Hepatocyte (in vitro differentiated cells): Measurements from ENCODE around the gene RPS4Y1. TPM values are rescaled to one million over a fixed set of nuclear protein-coding genes. Genes with fewer than 3 reads are reported as not detected.

Source experiments
- DNase-seq: peaks from one replicate; pipeline ENCODE4 v3.0.0-alpha.2; 2016; ENCODE audit warnings: low spot score
- H2AFZ ChIP-seq: fragments of 200-600 bp; sonication (generic); 2 replicates; pipeline ENCODE4 v1.6.0; 2016; ENCODE audit warnings: antibody characterized with exemption, mild to moderate bottlenecking
- H3K27ac ChIP-seq: fragments of 200-600 bp; sonication (generic); 2 replicates; pipeline ENCODE4 v1.5.1; 2016; ENCODE audit warnings: mild to moderate bottlenecking
- H3K27me3 ChIP-seq: fragments of 200-600 bp; sonication (generic); 2 replicates; pipeline ENCODE4 v1.6.1; 2016
- H3K36me3 ChIP-seq: fragments of 200-600 bp; sonication (generic); replicated peaks from 2 replicates; pipeline ENCODE4 v1.5.1; 2016; ENCODE audit warnings: low read depth; ENCODE audit not compliant: insufficient read depth
- H3K4me1 ChIP-seq: fragments of 200-600 bp; sonication (generic); 2 replicates; pipeline ENCODE4 v1.5.1; 2016; ENCODE audit warnings: mild to moderate bottlenecking, moderate library complexity; ENCODE audit not compliant: insufficient read depth
- H3K4me2 ChIP-seq: fragments of 200-600 bp; sonication (generic); 2 replicates; pipeline ENCODE4 v1.6.0; 2016
- H3K4me3 ChIP-seq: fragments of 200-600 bp; sonication (generic); 2 replicates; pipeline ENCODE4 v1.5.1; 2016; ENCODE audit warnings: mild to moderate bottlenecking
- H3K79me2 ChIP-seq: fragments of 200-600 bp; sonication (generic); 2 replicates; pipeline ENCODE4 v1.6.0; 2017; ENCODE audit warnings: mild to moderate bottlenecking
- H3K9me2 ChIP-seq: fragments of 200-600 bp; sonication (generic); replicated peaks from 2 replicates; pipeline ENCODE4 v1.6.0; 2017; ENCODE audit warnings: mild to moderate bottlenecking; ENCODE audit not compliant: insufficient read depth
- H3K9me3 ChIP-seq: fragments of 200-600 bp; sonication (generic); 2 replicates; pipeline ENCODE4 v1.5.1; 2016; ENCODE audit warnings: low read depth, mild to moderate bottlenecking
- H4K20me1 ChIP-seq: fragments of 200-600 bp; sonication (generic); 2 replicates; pipeline ENCODE4 v1.6.0; 2016; ENCODE audit warnings: mild to moderate bottlenecking; ENCODE audit not compliant: insufficient read depth, poor library complexity, severe bottlenecking
- EZH2 ChIP-seq: fragments of 200-600 bp; sonication (generic); IDR thresholded peaks from 2 replicates; pipeline ENCODE4 v1.6.1; 2016; ENCODE audit warnings: antibody characterized with exemption, mild to moderate bottlenecking, borderline replicate concordance
- EZH2phosphoT487 ChIP-seq: fragments of 200-600 bp; sonication (generic); IDR thresholded peaks from one replicate; pipeline ENCODE4 v1.6.1; 2018; ENCODE audit warnings: antibody characterized with exemption, mild to moderate bottlenecking, low read depth, moderate library complexity; ENCODE audit not compliant: unreplicated experiment, severe bottlenecking
- WGBS: methylation state at CpG from one replicate; pipeline ENCODE4 v1.1.6; 2016; ENCODE audit warnings: low lambda C conversion rate; ENCODE audit errors: missing lambda C conversion rate; 5-methylcytosine and 5-hydroxymethylcytosine counted together
- polyA plus RNA-seq: library from polyadenylated mRNA; unstranded; fragments of >200 nt; fragmentation: Nextera tagmentation; extraction: Ambion mirVana; gene quantifications from 2 replicates; pipeline ENCODE4 v1.2.1, GENCODE V29; 2016
- total RNA-seq: library from RNA; depleted of rRNA; stranded (reverse); fragments of >200 nt; gene quantifications from 2 replicates; pipeline ENCODE4 v1.2.3, GENCODE V29; 2014
- TF ChIP-seq, protein P1 (sequence below): fragments of 200-600 bp; sonication (generic); IDR thresholded peaks from 2 replicates; pipeline ENCODE4 v1.5.1; 2016; ENCODE audit warnings: antibody characterized with exemption, mild to moderate bottlenecking; ENCODE audit not compliant: poor library complexity

Gene RPS4Y1
- total and polyA plus RNA-seq, 2 experiments from 2014 or later = not detected

DNA sequence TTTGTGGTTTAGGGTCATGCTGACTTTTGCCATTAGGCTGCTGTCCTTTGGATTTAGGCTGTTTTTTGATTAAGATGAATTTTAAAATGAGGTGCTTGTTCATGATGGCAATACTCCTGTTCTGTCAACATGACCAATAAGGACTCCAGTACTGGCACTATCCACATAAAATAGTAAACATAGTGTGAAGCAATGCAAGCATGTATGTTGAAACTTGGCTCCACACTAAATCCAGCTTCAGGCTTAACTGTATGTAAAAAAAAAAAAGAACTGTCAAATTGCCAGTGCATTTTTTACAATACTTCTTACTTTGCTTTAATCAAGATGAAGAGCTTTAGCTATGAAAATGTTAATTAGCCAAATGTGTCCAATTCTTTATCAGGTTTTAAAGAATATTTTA lies 6.2 kb upstream of the RPS4Y1 start:
- Histone ChIP-seq H3K9me2 (no peaks in the 10 kb centered on the region), H3K4me3 (no peak overlapping the region), H3K4me2 (no peak overlapping the region), H2AFZ (no peak overlapping the region), H3K9me3 (no peaks in the 10 kb centered on the region), H3K27me3 (no peaks in the 10 kb centered on the region), H3K4me1 (no peaks in the 10 kb centered on the region), H4K20me1 (no peaks in the 10 kb centered on the region), H3K79me2 (no peaks in the 10 kb centered on the region), H3K27ac (no peak overlapping the region), H3K36me3 (no peaks in the 10 kb centered on the region)
- TF ChIP-seq, protein P1, sequence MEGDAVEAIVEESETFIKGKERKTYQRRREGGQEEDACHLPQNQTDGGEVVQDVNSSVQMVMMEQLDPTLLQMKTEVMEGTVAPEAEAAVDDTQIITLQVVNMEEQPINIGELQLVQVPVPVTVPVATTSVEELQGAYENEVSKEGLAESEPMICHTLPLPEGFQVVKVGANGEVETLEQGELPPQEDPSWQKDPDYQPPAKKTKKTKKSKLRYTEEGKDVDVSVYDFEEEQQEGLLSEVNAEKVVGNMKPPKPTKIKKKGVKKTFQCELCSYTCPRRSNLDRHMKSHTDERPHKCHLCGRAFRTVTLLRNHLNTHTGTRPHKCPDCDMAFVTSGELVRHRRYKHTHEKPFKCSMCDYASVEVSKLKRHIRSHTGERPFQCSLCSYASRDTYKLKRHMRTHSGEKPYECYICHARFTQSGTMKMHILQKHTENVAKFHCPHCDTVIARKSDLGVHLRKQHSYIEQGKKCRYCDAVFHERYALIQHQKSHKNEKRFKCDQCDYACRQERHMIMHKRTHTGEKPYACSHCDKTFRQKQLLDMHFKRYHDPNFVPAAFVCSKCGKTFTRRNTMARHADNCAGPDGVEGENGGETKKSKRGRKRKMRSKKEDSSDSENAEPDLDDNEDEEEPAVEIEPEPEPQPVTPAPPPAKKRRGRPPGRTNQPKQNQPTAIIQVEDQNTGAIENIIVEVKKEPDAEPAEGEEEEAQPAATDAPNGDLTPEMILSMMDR = no peak
- TF ChIP-seq EZH2 = no peak
- no peak for TF ChIP-seq EZH2phosphoT487
- DNase-seq = no peak

DNA sequence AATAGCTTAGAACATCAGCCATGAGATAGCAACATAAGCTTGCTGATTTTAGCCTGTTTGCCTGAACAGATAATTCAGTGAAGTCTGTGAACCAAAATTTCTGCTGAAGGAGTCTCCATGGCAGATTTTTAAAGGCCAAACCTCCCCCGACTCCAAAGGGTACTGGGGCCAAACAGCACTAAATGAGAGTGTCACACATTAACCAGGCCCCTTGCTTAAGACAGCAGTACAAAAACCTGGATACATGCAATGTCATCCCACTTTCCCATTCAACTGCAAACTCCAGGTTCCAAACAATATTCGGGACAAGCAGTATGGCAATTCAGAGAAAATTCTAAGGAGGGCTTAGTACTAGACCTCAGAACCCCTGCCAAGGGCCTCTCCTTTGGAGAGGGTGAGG lies 4.3 kb upstream of the RPS4Y1 start:
- Histone ChIP-seq H3K9me3 (no peaks in the 10 kb centered on the region), H4K20me1 (no peaks in the 10 kb centered on the region), H3K36me3 (no peaks in the 10 kb centered on the region), H3K79me2 (no peaks in the 10 kb centered on the region), H3K9me2 (no peaks in the 10 kb centered on the region), H3K4me2 (no peak overlapping the region), H3K27me3 (no peaks in the 10 kb centered on the region), H3K4me3 (no peak overlapping the region), H2AFZ (no peak overlapping the region), H3K27ac (no peak overlapping the region), H3K4me1 (no peaks in the 10 kb centered on the region)
- TF ChIP-seq EZH2 (no peak), EZH2phosphoT487 (no peak)
- TF ChIP-seq, protein P1 = no peak
- no CpG with 5 or more reads among the region's 2 CpGs for WGBS
- no peak for DNase-seq

DNA sequence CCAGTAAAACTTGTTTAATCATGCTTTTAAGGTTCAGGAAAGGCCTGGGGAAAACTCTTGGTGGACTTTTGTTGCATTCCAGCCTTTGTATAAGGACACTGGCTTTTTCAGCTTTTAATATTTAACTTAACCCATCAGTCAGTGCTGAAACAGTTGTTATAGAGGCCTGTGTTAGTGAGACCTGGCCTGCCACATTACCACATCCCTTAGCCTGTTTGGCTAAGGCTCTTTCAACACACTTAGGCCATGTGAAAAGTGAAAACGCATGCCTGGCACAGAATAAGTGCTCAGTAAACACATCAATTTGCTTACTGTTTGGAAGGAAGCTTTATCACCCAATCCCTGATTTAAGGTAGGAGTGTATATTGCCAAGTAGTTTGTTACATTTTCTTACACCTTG lies 3.5 kb upstream of the RPS4Y1 start:
- DNase-seq = no peak
- H3K27ac ChIP-seq = no peak overlapping the region
- H3K9me3 ChIP-seq = no peaks in the 10 kb centered on the region
- no peaks in the 10 kb centered on the region for H3K27me3 ChIP-seq
- H3K79me2 ChIP-seq = no peaks in the 10 kb centered on the region
- no CpG with 5 or more reads among the region's 1 CpG for WGBS
- no peaks in the 10 kb centered on the region for H3K9me2 ChIP-seq
- H3K4me2 ChIP-seq = no peak overlapping the region
- no peaks in the 10 kb centered on the region for H3K36me3 ChIP-seq
- H2AFZ ChIP-seq = no peak overlapping the region
- H3K4me1 ChIP-seq = no peaks in the 10 kb centered on the region
- no peaks in the 10 kb centered on the region for H4K20me1 ChIP-seq
- no peak overlapping the region for H3K4me3 ChIP-seq
- TF ChIP-seq EZH2phosphoT487 = no peak
- TF ChIP-seq, protein P1 = no peak
- TF ChIP-seq EZH2 = no peak

DNA sequence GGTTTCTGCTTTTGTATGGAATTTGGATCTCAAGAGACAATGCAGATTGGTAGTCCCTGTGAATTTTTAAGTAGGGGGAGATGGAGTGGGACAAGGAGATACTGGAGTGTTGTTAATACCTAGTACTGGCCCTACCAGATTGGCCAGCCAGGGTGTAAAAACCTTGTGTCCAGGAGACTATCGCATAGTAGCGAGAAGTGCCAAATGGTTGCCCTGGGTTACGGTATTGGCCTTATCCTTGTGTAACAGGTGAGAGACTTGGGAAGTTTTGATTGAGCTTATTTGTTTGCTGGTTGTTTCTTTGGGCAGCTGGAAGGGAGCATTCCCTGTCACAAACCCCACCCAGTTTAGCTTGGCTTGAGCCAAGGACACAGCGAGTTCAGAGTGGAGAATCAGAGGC lies 5.4 kb downstream of the RPS4Y1 start:
- WGBS = no CpG with 5 or more reads among the region's 4 CpGs
- TF ChIP-seq, protein P1 = no peak
- no peak for TF ChIP-seq EZH2phosphoT487
- no peak for TF ChIP-seq EZH2
- H3K27ac ChIP-seq = no peak overlapping the region
- no peaks in the 10 kb centered on the region for H3K36me3 ChIP-seq
- no peak overlapping the region for H3K4me2 ChIP-seq
- DNase-seq = no peak
- no peaks in the 10 kb centered on the region for H3K27me3 ChIP-seq
- no peaks in the 10 kb centered on the region for H3K9me2 ChIP-seq
- no peaks in the 10 kb centered on the region for H4K20me1 ChIP-seq
- H3K4me3 ChIP-seq = no peak overlapping the region
- H3K4me1 ChIP-seq = no peaks in the 10 kb centered on the region
- no peaks in the 10 kb centered on the region for H3K9me3 ChIP-seq
- H3K79me2 ChIP-seq = no peaks in the 10 kb centered on the region
- H2AFZ ChIP-seq = no peak overlapping the region
